ENCODE results near the gene USP24.
"Not testable (repeated sequence)": the region's sequence is repeated elsewhere in the genome, so short reads cannot be mapped to it uniquely, and the experiment has no call there.

Gene USP24

GRCh38 chr1:55210990-55211801 lies 4.0 kb downstream of the USP24 start:
- Mint-ChIP-seq H3K36me3 (ENCODE audit: low read depth) (peaks cover 5% of the 10 kb centered on the region), H3K9me3 (no peaks in the 10 kb centered on the region), H3K4me3 (peak overlapping the region; percentile 90), H3K27me3 (ENCODE audit: low read depth, poor library complexity) (no peaks in the 10 kb centered on the region), H3K27ac (peak overlapping the region; percentile 55), H3K4me1 (peaks cover 64% of the 10 kb centered on the region)
- DNase-seq: no peak
- TF ChIP-seq CTCF (IDR thresholded peaks at IDR 0.05): no peak

GRCh38 chr1:55209247-55209646 lies 5.9 kb downstream of the USP24 start:
- no peak overlapping the region for H3K4me3 Mint-ChIP-seq
- TF ChIP-seq CTCF (IDR thresholded peaks at IDR 0.05): no peak
- no peak for DNase-seq
- peaks cover 5% of the 10 kb centered on the region for H3K36me3 Mint-ChIP-seq (ENCODE audit: low read depth)
- peaks cover 70% of the 10 kb centered on the region for H3K4me1 Mint-ChIP-seq
- H3K9me3 Mint-ChIP-seq: no peaks in the 10 kb centered on the region
- no peaks in the 10 kb centered on the region for H3K27me3 Mint-ChIP-seq (ENCODE audit: low read depth, poor library complexity)
- no peak overlapping the region for H3K27ac Mint-ChIP-seq

- Mint-ChIP-seq H3K4me1 (peaks cover 46% of the 10 kb centered on the region), H3K9me3 (no peaks in the 10 kb centered on the region)
- no peak for TF ChIP-seq CTCF (IDR thresholded peaks at IDR 0.05)
Measured at GRCh38 chr1:55206210-55206609, 9.0 kb downstream of the USP24 start.

GRCh38 chr1:55204997-55205396 lies 10.2 kb downstream of the USP24 start:
- Mint-ChIP-seq H3K4me3 (no peak overlapping the region), H3K36me3 (ENCODE audit: low read depth) (peaks cover 32% of the 10 kb centered on the region), H3K9me3 (peaks cover 10% of the 10 kb centered on the region), H3K27ac (peak overlapping the region; percentile 36), H3K4me1 (peaks cover 34% of the 10 kb centered on the region), H3K27me3 (ENCODE audit: low read depth, poor library complexity) (no peaks in the 10 kb centered on the region)
- DNase-seq: no peak
- TF ChIP-seq CTCF (IDR thresholded peaks at IDR 0.05): no peak

More at GRCh38 chr1:55206210-55206609, 9.0 kb downstream of the USP24 start:
- Mint-ChIP-seq H3K36me3 (ENCODE audit: low read depth) (peaks cover 20% of the 10 kb centered on the region), H3K4me3 (no peak overlapping the region), H3K27ac (no peak overlapping the region), H3K27me3 (ENCODE audit: low read depth, poor library complexity) (no peaks in the 10 kb centered on the region)
- DNase-seq: no peak

- DNase-seq: no peak
- no peak overlapping the region for H3K27ac Mint-ChIP-seq
- peaks cover 18% of the 10 kb centered on the region for H3K9me3 Mint-ChIP-seq
- H3K4me1 Mint-ChIP-seq: peaks cover 24% of the 10 kb centered on the region
- H3K36me3 Mint-ChIP-seq (ENCODE audit: low read depth): peaks cover 45% of the 10 kb centered on the region
- no peak overlapping the region for H3K4me3 Mint-ChIP-seq
- TF ChIP-seq CTCF (IDR thresholded peaks at IDR 0.05): no peak
- H3K27me3 Mint-ChIP-seq (ENCODE audit: low read depth, poor library complexity): no peaks in the 10 kb centered on the region
Measured at GRCh38 chr1:55203064-55203463, 12.1 kb downstream of the USP24 start.

- Mint-ChIP-seq H3K9me3 (peaks cover 18% of the 10 kb centered on the region), H3K4me1 (peaks cover 18% of the 10 kb centered on the region), H3K27me3 (ENCODE audit: low read depth, poor library complexity) (no peaks in the 10 kb centered on the region), H3K36me3 (ENCODE audit: low read depth) (peaks cover 52% of the 10 kb centered on the region), H3K4me3 (no peak overlapping the region), H3K27ac (no peak overlapping the region)
- DNase-seq: no peak
- TF ChIP-seq CTCF (IDR thresholded peaks at IDR 0.05): no peak
Measured at GRCh38 chr1:55200667-55201066, 14.5 kb downstream of the USP24 start.

- H3K9me3 Mint-ChIP-seq: peaks cover 18% of the 10 kb centered on the region
- H3K4me3 Mint-ChIP-seq; H3K27ac Mint-ChIP-seq; DNase-seq; H3K27me3 Mint-ChIP-seq (ENCODE audit: low read depth, poor library complexity): not testable (repeated sequence)
- peaks cover 12% of the 10 kb centered on the region for H3K4me1 Mint-ChIP-seq
- peaks cover 52% of the 10 kb centered on the region for H3K36me3 Mint-ChIP-seq (ENCODE audit: low read depth)
Measured at GRCh38 chr1:55199735-55200134, 15.4 kb downstream of the USP24 start.

Measured in nephron progenitor cell (in vitro differentiated cells).